ENCODE data around the gene TMPRSS2.

DNA sequence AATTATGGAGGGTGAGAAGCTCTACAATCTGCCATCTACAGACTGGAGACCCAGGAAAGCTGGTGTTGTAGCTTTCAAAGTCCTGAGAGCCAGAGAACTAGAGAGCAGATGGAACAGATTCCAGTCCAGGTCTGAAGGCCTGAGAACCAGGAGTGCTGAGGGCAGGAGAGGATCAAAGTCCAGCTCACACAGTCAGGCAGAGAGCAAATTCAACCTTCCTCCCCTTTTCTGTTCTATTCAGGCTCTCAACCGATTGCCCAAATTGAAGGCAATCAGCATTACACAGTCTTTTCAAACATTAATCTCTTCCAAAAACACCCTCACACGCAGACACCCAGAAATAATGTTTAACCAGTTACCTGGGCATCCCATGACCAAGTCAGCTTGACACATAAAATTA, 2.5 kb upstream of the TMPRSS2 start:
- no peak for TF ChIP-seq CTCF (IDR thresholded peaks at IDR 0.05)
- no peak for TF ChIP-seq POLR2A (IDR thresholded peaks at IDR 0.05)
